ENCODE data around the gene TPCN2. TPM values are rescaled to one million over a fixed set of nuclear protein-coding genes. Genes with fewer than 3 reads are reported as not detected.

Gene TPCN2
- total and polyA plus RNA-seq, 11 donors = 4.1 to 17.6 (median 7.5) TPM

DNA sequence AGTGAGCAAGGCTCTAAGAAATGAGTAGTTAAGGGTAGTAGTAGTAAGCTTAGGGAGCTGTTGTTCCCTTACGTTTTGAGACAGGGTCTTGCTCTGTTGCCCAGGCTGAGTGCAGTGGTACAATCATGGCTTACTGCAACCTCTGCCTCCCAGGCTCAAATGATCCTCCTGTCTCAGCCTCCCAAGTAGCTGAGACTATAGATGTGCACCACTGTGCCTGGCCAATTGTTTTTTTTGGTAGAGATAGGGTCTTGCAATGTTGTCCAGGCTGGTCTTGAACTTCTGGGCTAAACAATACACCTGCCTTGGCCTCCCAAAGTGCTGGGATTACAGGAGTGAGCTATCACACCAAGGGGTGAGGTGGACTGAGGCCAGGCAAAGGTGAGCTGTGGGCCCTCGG is 117.0 kb downstream of the TPCN2 start:
- Histone ChIP-seq H3K4me3 (no peak overlapping the region), H3K36me3 (no peaks in the 10 kb centered on the region), H3K4me1 (peaks cover 4 to 28% (median 18%) of the 10 kb centered on the region in 12 donors), H3K27me3 (no peaks in the 10 kb centered on the region), H3K9me3 (peaks cover 0 to 23% (median 3%) of the 10 kb centered on the region in 12 donors), H3K27ac (peak overlapping the region in 2 of 12 donors; percentile 66)
- ATAC-seq (no peak), DNase-seq (no peak)
- intact Hi-C loops (cut with DNase I) = no loop called here
- WGBS, 4 donors = 94 to 98% (median 97%) methylated on average over 2 of the region's 2 CpGs
- no peak for TF ChIP-seq POLR2A (IDR thresholded peaks at IDR 0.05)
- TF ChIP-seq, protein P1, sequence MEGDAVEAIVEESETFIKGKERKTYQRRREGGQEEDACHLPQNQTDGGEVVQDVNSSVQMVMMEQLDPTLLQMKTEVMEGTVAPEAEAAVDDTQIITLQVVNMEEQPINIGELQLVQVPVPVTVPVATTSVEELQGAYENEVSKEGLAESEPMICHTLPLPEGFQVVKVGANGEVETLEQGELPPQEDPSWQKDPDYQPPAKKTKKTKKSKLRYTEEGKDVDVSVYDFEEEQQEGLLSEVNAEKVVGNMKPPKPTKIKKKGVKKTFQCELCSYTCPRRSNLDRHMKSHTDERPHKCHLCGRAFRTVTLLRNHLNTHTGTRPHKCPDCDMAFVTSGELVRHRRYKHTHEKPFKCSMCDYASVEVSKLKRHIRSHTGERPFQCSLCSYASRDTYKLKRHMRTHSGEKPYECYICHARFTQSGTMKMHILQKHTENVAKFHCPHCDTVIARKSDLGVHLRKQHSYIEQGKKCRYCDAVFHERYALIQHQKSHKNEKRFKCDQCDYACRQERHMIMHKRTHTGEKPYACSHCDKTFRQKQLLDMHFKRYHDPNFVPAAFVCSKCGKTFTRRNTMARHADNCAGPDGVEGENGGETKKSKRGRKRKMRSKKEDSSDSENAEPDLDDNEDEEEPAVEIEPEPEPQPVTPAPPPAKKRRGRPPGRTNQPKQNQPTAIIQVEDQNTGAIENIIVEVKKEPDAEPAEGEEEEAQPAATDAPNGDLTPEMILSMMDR (IDR thresholded peaks at IDR 0.05) = no peak

DNA sequence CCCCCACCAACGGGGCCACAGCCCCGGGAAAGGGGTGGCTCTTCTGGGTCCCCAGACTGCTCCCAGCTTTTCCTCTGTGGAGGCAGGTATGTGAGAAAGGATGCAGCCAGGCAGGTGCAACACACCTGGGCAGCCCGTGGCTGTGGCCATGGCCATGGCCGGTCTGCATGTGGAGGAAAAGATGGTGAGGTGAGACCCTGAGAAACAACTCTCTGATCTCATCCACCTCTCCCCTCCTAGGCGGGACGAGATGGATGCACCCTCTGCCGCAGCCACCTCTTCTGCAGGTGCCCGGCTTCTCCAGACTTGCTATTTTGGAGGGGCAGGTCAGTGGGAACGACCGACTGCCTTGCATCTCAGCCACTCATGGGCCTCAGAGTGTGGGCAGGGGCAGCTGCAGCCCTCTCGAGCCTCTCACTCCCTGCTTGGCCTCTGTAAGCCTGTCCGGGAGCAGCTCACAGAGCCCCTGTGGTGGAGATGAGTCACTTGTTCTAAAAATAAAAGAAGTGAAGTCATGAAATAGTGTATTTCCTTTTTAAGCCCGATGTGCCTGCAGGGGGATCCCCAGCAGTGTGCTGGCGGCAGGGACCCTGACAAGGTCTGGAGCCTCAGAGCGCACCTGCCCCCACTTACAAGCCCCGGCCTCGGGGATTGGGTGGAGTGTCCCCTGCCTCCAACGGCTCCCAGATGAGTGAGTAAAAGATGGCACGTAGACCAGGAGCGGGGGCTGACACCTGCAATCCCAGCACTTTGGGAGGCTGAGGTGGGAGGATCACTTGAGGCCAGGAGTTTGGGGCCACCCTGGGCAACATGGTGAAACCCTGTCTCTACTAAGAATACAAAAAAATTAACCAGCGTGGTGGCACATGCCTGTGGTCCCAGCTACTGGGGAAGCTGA is 117.7 kb downstream of the TPCN2 start:
- peaks cover 4 to 21% (median 13%) of the 10 kb centered on the region in 12 donors for H3K4me1 ChIP-seq
- WGBS, 4 donors = 33 to 37% (median 33%) methylated on average over 17 to 21 of the region's 21 CpGs
- TF ChIP-seq, protein P1 (IDR thresholded peaks at IDR 0.05) = peak in 6 of 12 donors; percentile 14 to 39 (median 28)
- no peak for TF ChIP-seq POLR2A (IDR thresholded peaks at IDR 0.05)
- no peaks in the 10 kb centered on the region for H3K36me3 ChIP-seq
- intact Hi-C loops (cut with DNase I) = no loop called here
- peak overlapping the region in 1 of 12 donors; percentile 8 for H3K4me3 ChIP-seq
- DNase-seq = peak; percentile 60 to 77 (median 66)
- peaks cover 0 to 23% (median 3%) of the 10 kb centered on the region in 12 donors for H3K9me3 ChIP-seq
- peak; percentile 86 to 96 (median 92) for ATAC-seq
- no peaks in the 10 kb centered on the region for H3K27me3 ChIP-seq
- H3K27ac ChIP-seq = peak overlapping the region in 9 of 12 donors; percentile 24 to 66 (median 49)

DNA sequence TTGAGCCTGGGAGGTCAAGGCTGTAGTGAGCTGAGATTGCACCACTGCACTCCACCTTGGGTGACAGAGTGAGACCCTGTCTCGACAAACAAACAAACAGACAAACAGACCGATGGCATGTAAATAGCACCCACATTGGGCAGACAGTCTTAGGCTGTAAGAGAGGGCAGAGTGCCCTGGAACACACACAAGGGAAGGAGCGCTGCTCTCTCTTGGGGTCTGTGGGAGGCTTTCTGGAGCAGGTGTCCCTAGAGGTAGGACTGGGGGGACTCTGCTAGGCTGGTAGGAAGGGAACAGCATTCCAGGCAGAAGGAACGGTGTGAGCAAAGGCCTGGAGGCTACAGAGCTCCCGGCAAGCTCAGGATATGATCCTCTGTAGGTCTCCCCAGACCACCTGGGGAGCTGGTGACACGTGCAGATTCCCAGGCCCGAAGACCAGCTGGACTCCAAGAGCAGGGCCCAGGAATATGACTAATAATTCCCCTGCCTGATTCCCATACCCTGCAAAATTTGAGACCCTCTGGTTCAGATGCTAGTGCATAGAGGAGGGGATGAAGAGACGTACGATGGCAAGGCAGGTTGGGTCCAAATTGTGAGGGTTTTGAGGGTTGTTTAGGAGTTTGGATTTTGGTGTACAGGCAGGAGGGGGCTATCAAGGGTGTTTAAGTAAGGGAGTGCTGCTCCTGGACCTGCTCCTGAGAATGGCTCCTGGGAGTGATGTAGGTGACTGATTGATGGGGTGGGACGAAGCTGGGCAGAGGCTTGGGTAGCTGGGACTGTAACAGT is 118.6 kb downstream of the TPCN2 start:
- intact Hi-C loops (cut with DNase I) = no loop called here
- Histone ChIP-seq H3K27ac (peak overlapping the region in 5 of 12 donors; percentile 24 to 66 (median 44)), H3K4me1 (peaks cover 4 to 19% (median 12%) of the 10 kb centered on the region in 12 donors), H3K9me3 (peaks cover 0 to 23% (median 3%) of the 10 kb centered on the region in 12 donors), H3K27me3 (no peaks in the 10 kb centered on the region), H3K4me3 (no peak overlapping the region), H3K36me3 (no peaks in the 10 kb centered on the region)
- 91 to 95% (median 93%) methylated on average over 9 to 10 of the region's 10 CpGs for WGBS, 4 donors
- ATAC-seq (peak in 2 of 4 donors; percentile 25 to 28), DNase-seq (no peak)
- TF ChIP-seq, protein P1 (IDR thresholded peaks at IDR 0.05) = no peak
- TF ChIP-seq POLR2A (IDR thresholded peaks at IDR 0.05) = no peak

Data from heart left ventricle (tissue), 16 donors.